ENCODE measurements around the gene TMED9. TPM values are rescaled to one million over a fixed set of nuclear protein-coding genes. Genes with fewer than 3 reads are reported as not detected.

The TMED9 gene
- total and polyA plus RNA-seq, 9 of the 15 experiments (the other 6 are each of a cell fraction or from before 2014, with no cell fraction given): 43.7 to 301 (median 90.0) TPM

- TF ChIP-seq ZNF512 (tag; IDR thresholded peaks at IDR 0.05): no peak
- no peak for TF ChIP-seq ZNF232 (CRISPR knock-in tag; IDR thresholded peaks at IDR 0.05)
- TF ChIP-seq NR2C1 (IDR thresholded peaks at IDR 0.05): no peak
- no peak for TF ChIP-seq NR2C1 (tag; IDR thresholded peaks at IDR 0.05)
- TF ChIP-seq RBM34 (IDR thresholded peaks at IDR 0.05; ENCODE audit: borderline replicate concordance, insufficient read depth, low read length): no peak
- TF ChIP-seq SETDB1 (IDR thresholded peaks at IDR 0.05; ENCODE audit: low read length): no peak
- no peak for TF ChIP-seq PURB (CRISPR knock-in tag; IDR thresholded peaks at IDR 0.05; ENCODE audit: low read depth)
- no peak for TF ChIP-seq ADNP (tag; IDR thresholded peaks at IDR 0.05)
- TF ChIP-seq SREBF2 (CRISPR knock-in tag; IDR thresholded peaks at IDR 0.05): no peak
- TF ChIP-seq ASH1L (IDR thresholded peaks at IDR 0.05; ENCODE audit: borderline replicate concordance, low read depth, partially characterized antibody): no peak
- TF ChIP-seq SRF (CRISPR knock-in tag; IDR thresholded peaks at IDR 0.05): 0 out of 4 replicates have a peak, but pooled peaks of 1 of the 2 experiments have one; percentile 5
- no peak for TF ChIP-seq COPS2 (conservative IDR thresholded peaks at IDR 0.05)
- TF ChIP-seq ZNF445 (CRISPR knock-in tag; IDR thresholded peaks at IDR 0.05; ENCODE audit: low read depth): no peak
- no peak for TF ChIP-seq STAT6 (CRISPR knock-in tag; IDR thresholded peaks at IDR 0.05)
- TF ChIP-seq TAF15 (IDR thresholded peaks at IDR 0.05; ENCODE audit: low read depth, low read length): no peak
- no peak for TF ChIP-seq MCM3 (IDR thresholded peaks at IDR 0.05)
These were observed at the start of gene TMED9 (continued) for GRCh38 chr5:177592010-177592834.

All from K562 (cell line).